ENCODE data around the gene RYK. TPM values are rescaled to one million over a fixed set of nuclear protein-coding genes. Genes with fewer than 3 reads are reported as not detected.
"Not testable (repeated sequence)": the region's sequence is repeated elsewhere in the genome, so short reads cannot be mapped to it uniquely, and the experiment has no call there.

RYK gene
- total and polyA plus RNA-seq, 4 donors, result 7.5 to 36.1 (median 15.3) TPM

DNA sequence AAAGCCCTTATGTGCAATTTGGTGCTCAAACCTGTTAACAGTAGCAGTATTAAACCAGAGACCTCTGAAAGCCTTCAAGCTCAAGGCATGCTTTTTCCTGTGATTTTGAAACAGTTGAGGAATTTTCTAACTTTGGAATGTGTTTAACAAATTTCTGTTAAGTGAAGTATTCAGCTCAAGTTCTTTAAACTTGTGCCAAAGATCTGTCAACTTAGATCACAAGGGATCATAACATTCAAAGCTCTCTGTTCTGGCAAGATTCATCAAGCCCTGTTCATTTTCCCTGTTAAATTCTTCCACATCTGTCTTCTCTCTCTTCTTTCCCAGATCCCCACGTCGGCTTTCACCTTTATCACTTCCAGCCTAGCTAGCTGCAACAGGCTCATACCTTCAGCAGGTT lies 28.8 kb upstream of the RYK start (continued):
- TF ChIP-seq GABPA (IDR thresholded peaks at IDR 0.05 in 1 of 2, conservative IDR thresholded peaks at IDR 0.05 in 1 of 2), result no peak

GRCh38 chr3:134277066-134277660 lies 26.5 kb upstream of the RYK start:
- DNase-seq (ENCODE audit: low spot score), result no peak
- H3K9me3 ChIP-seq (ENCODE audit: control insufficient read depth in 4 of 4, low read length in 3 of 4), result no peaks in the 10 kb centered on the region
- TF ChIP-seq HNF4A (conservative IDR thresholded peaks at IDR 0.05) (no peak), MAX (IDR thresholded peaks at IDR 0.05) (no peak), GABPA (IDR thresholded peaks at IDR 0.05 in 1 of 2, conservative IDR thresholded peaks at IDR 0.05 in 1 of 2) (no peak), YY1 (IDR thresholded peaks at IDR 0.05) (no peak)
- no peak overlapping the region for H3K4me3 ChIP-seq (ENCODE audit: low read depth in 1 of 3, low read length in 3 of 3)
- no peaks in the 10 kb centered on the region for H3K36me3 ChIP-seq (ENCODE audit: control insufficient read depth in 4 of 4, insufficient read depth in 3 of 4, low read depth in 1 of 4, low read length in 3 of 4)
- no peaks in the 10 kb centered on the region for H3K27me3 ChIP-seq (ENCODE audit: control insufficient read depth in 4 of 4, insufficient read depth in 4 of 4, low read length in 3 of 4)
- 75% methylated on average over 3 of the region's 3 CpGs for WGBS
- no peaks in the 10 kb centered on the region for H3K4me1 ChIP-seq (ENCODE audit: control insufficient read depth in 4 of 4, insufficient read depth in 4 of 4, low read length in 3 of 4)
- no peak overlapping the region for H3K9ac ChIP-seq (ENCODE audit: low read depth in 1 of 2, low read length in 2 of 2)
- H3K27ac ChIP-seq (ENCODE audit: low read depth in 1 of 2, low read length in 2 of 2), result no peak overlapping the region

GRCh38 chr3:134276086-134276485 lies 25.4 kb upstream of the RYK start:
- Histone ChIP-seq H3K36me3 (ENCODE audit: control insufficient read depth in 4 of 4, insufficient read depth in 3 of 4, low read depth in 1 of 4, low read length in 3 of 4) (no peaks in the 10 kb centered on the region), H3K4me3 (ENCODE audit: low read depth in 1 of 3, low read length in 3 of 3) (no peak overlapping the region), H3K9ac (ENCODE audit: low read depth in 1 of 2, low read length in 2 of 2) (no peak overlapping the region), H3K27ac (ENCODE audit: low read depth in 1 of 2, low read length in 2 of 2) (no peak overlapping the region), H3K9me3 (ENCODE audit: control insufficient read depth in 4 of 4, low read length in 3 of 4) (no peaks in the 10 kb centered on the region), H3K27me3 (ENCODE audit: control insufficient read depth in 4 of 4, insufficient read depth in 4 of 4, low read length in 3 of 4) (no peaks in the 10 kb centered on the region), H3K4me1 (ENCODE audit: control insufficient read depth in 4 of 4, insufficient read depth in 4 of 4, low read length in 3 of 4) (no peaks in the 10 kb centered on the region)
- WGBS, result 52% methylated on average over 3 of the region's 3 CpGs
- no peak for DNase-seq (ENCODE audit: low spot score)
- TF ChIP-seq YY1 (IDR thresholded peaks at IDR 0.05) (no peak), EGR1 (IDR thresholded peaks at IDR 0.05; ENCODE audit: low read depth in 2 of 2) (no peak), NR2F2 (IDR thresholded peaks at IDR 0.05) (no peak), FOXA1 (IDR thresholded peaks at IDR 0.05) (no peak), ZBTB33 (IDR thresholded peaks at IDR 0.05) (no peak), RXRA (IDR thresholded peaks at IDR 0.05) (no peak), RAD21 (IDR thresholded peaks at IDR 0.05) (no peak), GABPA (IDR thresholded peaks at IDR 0.05 in 1 of 2, conservative IDR thresholded peaks at IDR 0.05 in 1 of 2) (no peak), FOXA2 (IDR thresholded peaks at IDR 0.05) (no peak), HNF4G (IDR thresholded peaks at IDR 0.05) (no peak), CTCF (IDR thresholded peaks at IDR 0.05; ENCODE audit: low read depth, low read length, missing input control) (no peak), JUND (IDR thresholded peaks at IDR 0.05) (no peak), REST (IDR thresholded peaks at IDR 0.05) (no peak), TAF1 (conservative IDR thresholded peaks at IDR 0.05) (no peak)
- TF ChIP-seq, protein P1, sequence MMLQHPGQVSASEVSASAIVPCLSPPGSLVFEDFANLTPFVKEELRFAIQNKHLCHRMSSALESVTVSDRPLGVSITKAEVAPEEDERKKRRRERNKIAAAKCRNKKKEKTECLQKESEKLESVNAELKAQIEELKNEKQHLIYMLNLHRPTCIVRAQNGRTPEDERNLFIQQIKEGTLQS (IDR thresholded peaks at IDR 0.05), result no peak

- not testable (repeated sequence) for DNase-seq (ENCODE audit: low spot score); H3K36me3 ChIP-seq (ENCODE audit: control insufficient read depth in 4 of 4, insufficient read depth in 3 of 4, low read depth in 1 of 4, low read length in 3 of 4); H3K27me3 ChIP-seq (ENCODE audit: control insufficient read depth in 4 of 4, insufficient read depth in 4 of 4, low read length in 3 of 4); H3K9ac ChIP-seq (ENCODE audit: low read depth in 1 of 2, low read length in 2 of 2); H3K9me3 ChIP-seq (ENCODE audit: control insufficient read depth in 4 of 4, low read length in 3 of 4); H3K4me1 ChIP-seq (ENCODE audit: control insufficient read depth in 4 of 4, insufficient read depth in 4 of 4, low read length in 3 of 4); H3K4me3 ChIP-seq (ENCODE audit: low read depth in 1 of 3, low read length in 3 of 3); H3K27ac ChIP-seq (ENCODE audit: low read depth in 1 of 2, low read length in 2 of 2)
These were observed 24.5 kb upstream of the RYK start for GRCh38 chr3:134275110-134275509.
